Adrenal gland (tissue), 12 donors: ENCODE results near the gene GALNT5. TPM values are rescaled to one million over a fixed set of nuclear protein-coding genes. Genes with fewer than 3 reads are reported as not detected.
"Not testable (repeated sequence)": the region's sequence is repeated elsewhere in the genome, so short reads cannot be mapped to it uniquely, and the experiment has no call there.

Experiments
- DNase-seq, 7 donors: peaks; one replicate each; pipeline ENCODE4 v3.0.0-alpha.2; 2019 to 2020
- H3K27ac ChIP-seq, 5 donors: fragments of 200-600 bp; sonication (generic) in 4 of 5; 1 replicate in 3 of 5; 2 replicates in 2 of 5; pipeline versions ENCODE4 v1.5.1 to v1.8.0; 2016 to 2020; ENCODE audit warnings: mild to moderate bottlenecking in 1 of 5
- H3K27me3 ChIP-seq: fragments of 200-600 bp; 2 replicates; pipeline ENCODE4 v1.8.0; 2021
- H3K36me3 ChIP-seq, 2 donors: fragments of 200-600 bp; replicated peaks in 1 of 2; 1 replicate in 1 of 2; 2 replicates in 1 of 2; pipeline versions ENCODE4 v1.5.1 to v1.8.0; 2018 to 2022
- H3K4me1 ChIP-seq, 2 donors: fragments of 200-600 bp; replicated peaks in 1 of 2; 1 replicate in 1 of 2; 2 replicates in 1 of 2; pipeline versions ENCODE4 v1.5.1 to v1.8.0; 2018 to 2021
- H3K4me3 ChIP-seq, 4 donors: fragments of 200-600 bp; sonication (generic) in 3 of 4; one replicate each; pipeline ENCODE4 v1.5.1; 2016 to 2018
- H3K9me3 ChIP-seq, 3 donors: fragments of 200-600 bp; sonication (generic) in 1 of 3; replicated peaks in 1 of 3; 1 replicate in 2 of 3; 2 replicates in 1 of 3; pipeline versions ENCODE4 v1.5.1 to v1.8.0; 2016 to 2021
- POLR2A ChIP-seq, 2 donors: fragments of 450-650 bp; IDR thresholded peaks; one replicate each; pipeline ENCODE4 v1.6.1; 2017; ENCODE audit warnings: antibody characterized with exemption in 2 of 2, mild to moderate bottlenecking in 2 of 2, moderate library complexity in 1 of 2
- WGBS, 4 donors: extraction: QIAGEN DNeasy Blood & Tissue Kit in 2 of 4; methylation state at CpG; one replicate each; pipeline versions ENCODE4 v1.1.5 to v1.1.7; 2013 to 2017; 5-methylcytosine and 5-hydroxymethylcytosine counted together
- intact Hi-C, 2 donors: fragments of 100-400 bp; cut with DNase I; formaldehyde crosslinking; loops; one replicate each; pipeline versions ENCODE4 v1.14.1 to v1.15.0; 2022 to 2023
- polyA plus RNA-seq, 3 donors: library from polyadenylated mRNA; stranded (reverse); fragments of 200-250 nt in 2 of 3; fragments of 350-450 nt in 1 of 3; fragmentation: Illumina TruSeq in 1 of 3; extraction: RNeasy Lipid Tissue Mini Kit (QIAGEN cat#74804) in 1 of 3; gene quantifications; one replicate each; pipeline ENCODE4 v1.2.3, GENCODE V29; 2013 to 2014
- total RNA-seq, 9 donors: library from RNA; depleted of rRNA in 4 of 9; stranded (reverse); fragments of >200 nt in 4 of 9; fragments of 120-200 nt in 1 of 9; fragmentation: NEBNext Ultra II Directional in 1 of 9; extraction: Animal tissue kit (Norgen Biotek cat#: 25700) in 1 of 9; gene quantifications; one replicate each; pipeline versions ENCODE4 v1.1.0 to v1.2.4, GENCODE V29; 2013 to 2023
- TF ChIP-seq, protein P1 (sequence below), 6 experiments: fragments of 450-650 bp in 4 of 6; fragments of 200-600 bp in 2 of 6; sonication (generic) in 1 of 6; IDR thresholded peaks; 1 replicate in 5 of 6; 2 replicates in 1 of 6; pipeline versions ENCODE4 v1.5.1 to v1.8.0; 2016 to 2021; ENCODE audit warnings: antibody characterized with exemption in 6 of 6, mild to moderate bottlenecking in 2 of 6, moderate library complexity in 1 of 6
- donor health status: healthy with polysubstance abuse.
- donor health status: Bipolar disorder and iron deficiency.
- donor health status: DM: yes; HTN: yes; CAD: no.
- donor health status: DM: no; HTN: no; CAD: no.
- donor health status: DM: no; HTN: no; CAD: no.
- donor health status: DM: yes; HTN: yes; CAD: no.

The GALNT5 gene
- total and polyA plus RNA-seq, 12 donors = under 0.01 to 0.22 (median 0.07) TPM; not detected in 3

DNA sequence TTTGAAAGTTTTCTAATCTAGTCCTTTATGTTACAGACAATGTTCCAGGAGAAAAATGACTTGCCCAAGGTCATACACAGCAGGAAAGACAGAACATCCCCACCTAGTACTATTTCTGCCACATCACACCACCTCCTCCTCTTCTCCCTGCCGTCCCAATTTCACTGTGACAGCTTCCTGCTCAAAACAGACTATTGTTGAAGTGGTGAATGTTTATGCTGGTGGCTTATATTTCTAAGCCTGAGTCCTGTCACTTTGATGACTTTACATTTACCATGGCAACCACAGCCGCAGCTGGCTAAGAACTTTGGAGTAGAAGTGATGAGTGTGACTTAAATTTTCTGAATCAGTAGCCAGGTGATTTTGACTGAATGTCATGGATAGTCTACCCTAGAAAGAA is 10.0 kb downstream of the GALNT5 start:
- Histone ChIP-seq H3K4me1 (no peaks in the 10 kb centered on the region), H3K27ac (no peak overlapping the region), H3K4me3 (no peak overlapping the region), H3K27me3 (no peaks in the 10 kb centered on the region), H3K9me3 (no peaks in the 10 kb centered on the region), H3K36me3 (no peaks in the 10 kb centered on the region)
- intact Hi-C loops = no loop called here
- no peak for TF ChIP-seq POLR2A (IDR thresholded peaks at IDR 0.05)
- TF ChIP-seq, protein P1, sequence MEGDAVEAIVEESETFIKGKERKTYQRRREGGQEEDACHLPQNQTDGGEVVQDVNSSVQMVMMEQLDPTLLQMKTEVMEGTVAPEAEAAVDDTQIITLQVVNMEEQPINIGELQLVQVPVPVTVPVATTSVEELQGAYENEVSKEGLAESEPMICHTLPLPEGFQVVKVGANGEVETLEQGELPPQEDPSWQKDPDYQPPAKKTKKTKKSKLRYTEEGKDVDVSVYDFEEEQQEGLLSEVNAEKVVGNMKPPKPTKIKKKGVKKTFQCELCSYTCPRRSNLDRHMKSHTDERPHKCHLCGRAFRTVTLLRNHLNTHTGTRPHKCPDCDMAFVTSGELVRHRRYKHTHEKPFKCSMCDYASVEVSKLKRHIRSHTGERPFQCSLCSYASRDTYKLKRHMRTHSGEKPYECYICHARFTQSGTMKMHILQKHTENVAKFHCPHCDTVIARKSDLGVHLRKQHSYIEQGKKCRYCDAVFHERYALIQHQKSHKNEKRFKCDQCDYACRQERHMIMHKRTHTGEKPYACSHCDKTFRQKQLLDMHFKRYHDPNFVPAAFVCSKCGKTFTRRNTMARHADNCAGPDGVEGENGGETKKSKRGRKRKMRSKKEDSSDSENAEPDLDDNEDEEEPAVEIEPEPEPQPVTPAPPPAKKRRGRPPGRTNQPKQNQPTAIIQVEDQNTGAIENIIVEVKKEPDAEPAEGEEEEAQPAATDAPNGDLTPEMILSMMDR (IDR thresholded peaks at IDR 0.05) = no peak
- no peak for DNase-seq
- 36 to 57% (median 51%) methylated on average over 2 of the region's 2 CpGs for WGBS, 4 donors

DNA sequence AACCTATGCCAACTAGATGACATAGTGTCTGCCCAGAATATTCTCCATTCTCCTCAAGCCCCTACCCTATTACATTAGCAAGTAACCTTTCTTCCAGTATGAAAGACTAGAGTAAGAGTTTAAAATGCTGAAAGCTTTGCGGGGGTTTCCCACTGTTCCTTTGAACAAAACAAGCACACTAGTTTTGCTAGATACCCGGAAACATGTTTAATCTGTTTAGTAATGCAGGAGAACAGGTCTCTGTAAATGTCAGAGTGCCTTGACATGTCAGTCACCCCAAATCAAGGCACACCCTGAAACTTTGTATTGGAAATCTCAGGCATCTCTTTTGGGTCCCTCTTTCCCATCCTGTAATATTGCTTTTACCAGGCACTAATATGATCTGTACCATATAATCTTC is 11.6 kb downstream of the GALNT5 start:
- no peaks in the 10 kb centered on the region for H3K9me3 ChIP-seq
- 84 to 95% (median 85%) methylated on average over 2 of the region's 2 CpGs for WGBS, 4 donors

GRCh38 chr2:157269922-157270321 is 12.4 kb downstream of the GALNT5 start:
- 61 to 81% (median 69%) methylated on average over 2 of the region's 2 CpGs for WGBS, 4 donors
- H3K27ac ChIP-seq = no peak overlapping the region
- no peaks in the 10 kb centered on the region for H3K36me3 ChIP-seq
- TF ChIP-seq, protein P1 (IDR thresholded peaks at IDR 0.05) = no peak
- no peak for TF ChIP-seq POLR2A (IDR thresholded peaks at IDR 0.05)
- no peaks in the 10 kb centered on the region for H3K4me1 ChIP-seq
- no peak overlapping the region for H3K4me3 ChIP-seq
- H3K9me3 ChIP-seq = no peaks in the 10 kb centered on the region
- intact Hi-C loops = no loop called here
- DNase-seq = no peak
- H3K27me3 ChIP-seq = no peaks in the 10 kb centered on the region

More for the DNA sequence above, 11.6 kb downstream of the GALNT5 start:
- no peaks in the 10 kb centered on the region for H3K27me3 ChIP-seq
- no peak overlapping the region for H3K27ac ChIP-seq
- intact Hi-C loops = no loop called here
- H3K4me1 ChIP-seq = no peaks in the 10 kb centered on the region
- DNase-seq = no peak
- H3K4me3 ChIP-seq = no peak overlapping the region
- no peaks in the 10 kb centered on the region for H3K36me3 ChIP-seq
- TF ChIP-seq POLR2A (IDR thresholded peaks at IDR 0.05) = no peak
- TF ChIP-seq, protein P1 (IDR thresholded peaks at IDR 0.05) = no peak

- Histone ChIP-seq H3K36me3 (no peaks in the 10 kb centered on the region), H3K27ac (no peak overlapping the region), H3K4me1 (no peaks in the 10 kb centered on the region), H3K9me3 (no peaks in the 10 kb centered on the region), H3K4me3 (no peak overlapping the region), H3K27me3 (no peaks in the 10 kb centered on the region)
- TF ChIP-seq, protein P1 (IDR thresholded peaks at IDR 0.05) = no peak
- DNase-seq = no peak
- intact Hi-C loops = no loop called here
- WGBS, 4 donors = 83 to 96% (median 88%) methylated on average over 1 of the region's 1 CpG
Observed at GRCh38 chr2:157271590-157272203, 14.2 kb downstream of the GALNT5 start.

- intact Hi-C loops, H3K4me1 ChIP-seq, DNase-seq, H3K9me3 ChIP-seq, H3K27ac ChIP-seq, H3K27me3 ChIP-seq, H3K36me3 ChIP-seq, H3K4me3 ChIP-seq: not testable (repeated sequence)
- WGBS, 4 donors = 70 to 84% (median 78%) methylated on average over 3 to 7 of the region's 7 CpGs
Observed at GRCh38 chr2:157279311-157279710, 21.8 kb downstream of the GALNT5 start.
